GM10266 (cell line): Measurements from ENCODE around the gene TAMALIN.

Experiments used
- DNase-seq: peaks from one replicate; pipeline ENCODE4 v3.0.0; 2012; ENCODE audit errors: extremely low spot score
- CTCF ChIP-seq: IDR thresholded peaks from 2 replicates; pipeline ENCODE4 v1.5.1; 2012; ENCODE audit warnings: mild to moderate bottlenecking, low read depth; ENCODE audit not compliant: control insufficient read depth, insufficient read depth; ENCODE audit errors: missing control alignments

Gene TAMALIN

DNA sequence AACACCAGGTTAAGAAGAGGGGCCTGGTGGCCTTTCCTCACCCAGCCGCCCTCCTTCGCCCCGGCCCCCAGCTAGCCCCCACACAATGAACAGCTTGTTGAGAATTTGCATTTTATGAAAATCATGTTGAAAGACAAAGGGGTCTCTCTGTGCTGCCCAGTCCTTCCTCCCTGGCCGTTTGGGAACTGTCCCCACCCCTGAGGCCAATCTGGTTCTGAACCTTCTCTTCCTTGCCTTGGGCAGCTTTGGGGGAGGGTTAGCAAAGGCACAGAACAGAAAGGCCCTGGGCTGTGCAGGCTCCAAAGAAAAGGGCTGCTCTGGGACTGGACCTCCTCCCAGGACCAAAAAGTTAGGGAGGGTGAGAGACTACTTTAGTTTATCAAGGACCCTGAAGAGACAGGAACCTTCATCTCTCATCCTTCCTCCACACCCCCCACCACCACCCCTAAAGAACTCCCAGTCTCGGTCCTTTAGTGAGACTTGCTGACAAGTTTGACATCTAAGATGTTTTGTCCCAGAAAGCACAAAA, 1.3 kb downstream of the TAMALIN start:
- TF ChIP-seq CTCF: no peak
- peak; percentile 28 for DNase-seq

DNA sequence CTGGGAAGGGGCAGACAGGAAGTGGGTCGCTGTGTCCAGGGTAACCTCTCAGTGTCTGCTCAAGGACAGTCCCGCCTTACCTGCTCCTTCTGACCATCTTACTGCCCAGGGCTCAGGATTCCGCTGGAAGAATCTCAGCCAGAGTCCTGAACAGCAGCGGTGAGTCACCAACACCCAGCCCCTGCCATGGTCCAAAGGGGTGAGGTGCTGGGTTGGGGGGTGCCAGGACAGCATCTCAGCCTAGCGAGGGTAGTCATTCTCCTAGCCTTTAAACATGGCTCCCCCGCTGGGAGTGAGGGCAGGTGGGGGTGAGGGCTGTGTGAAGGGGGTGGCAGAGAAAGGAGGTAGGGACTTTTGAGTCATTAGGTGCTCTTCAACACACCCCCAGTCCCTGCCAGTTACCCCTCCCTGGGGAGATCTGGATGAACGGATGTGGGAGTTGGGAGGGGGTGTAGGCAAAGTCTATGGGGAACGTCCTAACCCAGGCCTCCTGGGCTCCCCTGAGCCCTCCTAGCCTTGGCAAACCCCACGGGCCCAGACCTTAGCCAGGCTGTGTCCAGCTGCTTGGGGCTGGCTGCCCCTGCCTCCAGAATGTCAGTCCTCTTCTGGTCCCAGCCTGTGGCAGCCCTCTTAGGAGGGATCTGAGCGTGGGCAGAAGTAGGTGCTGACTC, 2.5 kb downstream of the TAMALIN start:
- peak; percentile 35 for DNase-seq
- TF ChIP-seq CTCF: no peak

DNA sequence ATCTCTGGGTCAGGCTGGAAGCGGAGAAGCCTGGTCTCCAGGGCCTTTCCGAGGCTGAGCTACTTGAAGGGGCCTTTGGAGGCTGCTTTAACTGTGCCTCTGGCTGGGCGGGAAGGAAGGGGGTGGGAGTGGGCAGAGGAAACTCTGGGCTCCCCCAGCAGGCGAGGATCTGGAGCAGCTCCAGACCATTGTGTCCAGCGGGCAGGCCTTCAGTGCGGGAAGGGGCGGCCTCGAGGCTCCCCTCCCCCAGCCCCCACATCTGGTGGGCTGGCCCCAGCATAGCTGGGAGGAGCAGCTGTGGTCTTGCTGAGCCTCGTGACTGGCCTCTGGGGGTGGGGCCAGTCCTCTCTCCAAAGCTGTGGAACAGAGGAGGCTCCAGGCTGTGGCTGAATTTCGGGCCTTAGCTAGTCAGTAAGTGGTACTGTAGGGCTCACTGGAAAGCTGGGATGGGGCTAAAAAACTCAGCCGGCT, 3.4 kb downstream of the TAMALIN start:
- no peak for TF ChIP-seq CTCF
- DNase-seq: peak; percentile 31

- no peak for DNase-seq
- TF ChIP-seq CTCF: no peak
These were observed 4.2 kb downstream of the TAMALIN start for GRCh38 chr12:52010692-52011601.

GRCh38 chr12:52011602-52012214, 5.0 kb downstream of the TAMALIN start:
- no peak for TF ChIP-seq CTCF

DNA sequence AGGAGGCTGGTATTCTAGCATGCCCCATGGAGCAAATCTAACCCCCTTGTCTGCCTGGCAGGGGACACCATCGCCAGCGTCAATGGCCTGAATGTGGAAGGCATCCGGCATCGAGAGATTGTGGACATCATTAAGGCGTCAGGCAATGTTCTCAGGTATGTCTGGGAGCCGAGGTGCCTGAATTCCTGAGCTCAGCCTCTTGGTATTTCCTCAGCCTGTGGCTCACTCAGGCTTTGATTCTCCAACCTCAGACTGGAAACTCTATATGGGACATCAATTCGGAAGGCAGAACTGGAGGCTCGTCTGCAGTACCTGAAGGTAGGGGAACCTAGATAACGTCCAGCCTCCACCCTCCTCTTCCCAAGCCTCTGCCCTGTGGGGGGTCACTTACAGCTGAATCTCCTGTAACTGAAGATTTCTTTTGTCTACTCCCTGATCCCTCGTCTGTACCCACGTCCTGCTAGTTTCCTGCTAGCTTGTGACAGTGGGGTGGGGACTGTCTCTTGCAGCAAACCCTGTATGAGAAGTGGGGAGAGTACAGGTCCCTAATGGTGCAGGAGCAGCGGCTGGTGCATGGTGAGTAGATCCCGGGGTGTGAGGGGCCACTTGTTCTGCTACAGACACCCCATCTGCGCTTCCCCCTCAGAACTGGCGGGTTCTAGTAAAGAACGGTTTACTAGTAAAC, 7.0 kb downstream of the TAMALIN start:
- no peak for TF ChIP-seq CTCF
- peak; percentile 25 for DNase-seq

More at GRCh38 chr12:52011602-52012214, 5.0 kb downstream of the TAMALIN start:
- no peak for DNase-seq
